GM18909 (cell line): ENCODE measurements around the gene SCYGR2.
"Not testable (repeated sequence)": the region's sequence is repeated elsewhere in the genome, so short reads cannot be mapped to it uniquely, and the experiment has no call there.

Source experiments
- ATAC-seq: cut with Tn5 transposase; IDR thresholded peaks from one replicate; pipeline ENCODE4 v1.9.1; 2021; ENCODE audit warnings: mild to moderate bottlenecking; ENCODE audit not compliant: unreplicated experiment, poor library complexity

Gene SCYGR2, protein sequence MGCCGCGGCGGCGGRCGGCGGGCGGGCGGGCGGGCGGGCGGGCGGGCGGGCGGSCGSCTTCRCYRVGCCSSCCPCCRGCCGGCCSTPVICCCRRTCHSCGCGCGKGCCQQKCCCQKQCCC

DNA sequence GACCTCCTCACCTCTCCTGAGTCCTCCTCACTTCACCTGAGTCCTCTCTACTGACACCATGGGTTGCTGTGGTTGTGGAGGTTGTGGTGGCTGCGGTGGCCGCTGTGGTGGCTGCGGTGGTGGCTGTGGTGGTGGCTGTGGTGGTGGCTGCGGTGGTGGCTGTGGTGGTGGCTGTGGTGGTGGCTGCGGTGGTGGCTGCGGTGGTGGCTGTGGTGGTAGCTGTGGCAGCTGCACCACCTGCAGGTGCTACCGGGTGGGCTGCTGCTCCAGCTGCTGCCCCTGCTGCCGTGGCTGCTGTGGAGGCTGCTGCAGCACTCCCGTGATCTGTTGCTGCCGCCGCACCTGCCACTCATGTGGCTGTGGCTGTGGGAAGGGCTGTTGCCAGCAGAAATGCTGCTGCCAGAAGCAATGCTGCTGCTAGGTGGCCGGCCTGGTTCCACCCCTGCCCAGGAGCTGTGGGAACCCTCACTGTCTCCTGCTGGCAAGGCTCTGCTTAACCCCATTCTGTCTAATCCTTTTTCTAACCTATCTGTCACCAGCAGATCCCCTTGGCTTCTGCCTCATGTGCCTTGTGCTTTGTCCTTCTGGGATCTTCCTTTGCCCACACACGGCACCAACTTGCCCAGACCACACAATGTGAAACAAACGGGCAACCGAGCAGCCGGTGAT is at the start of gene SCYGR2:
Gene SCYGR2 (plus strand): TSS at position 59 of the 669 bp plus-strand sequence. CDS start 0 bp downstream, at position 59.
- ATAC-seq, result not testable (repeated sequence)

GRCh38 chr2:227551836-227552235 is 46.9 kb upstream of the SCYGR2 start:
- no peak for ATAC-seq

- no peak for ATAC-seq
These were observed 36.1 kb upstream of the SCYGR2 start for GRCh38 chr2:227562581-227562980.

DNA sequence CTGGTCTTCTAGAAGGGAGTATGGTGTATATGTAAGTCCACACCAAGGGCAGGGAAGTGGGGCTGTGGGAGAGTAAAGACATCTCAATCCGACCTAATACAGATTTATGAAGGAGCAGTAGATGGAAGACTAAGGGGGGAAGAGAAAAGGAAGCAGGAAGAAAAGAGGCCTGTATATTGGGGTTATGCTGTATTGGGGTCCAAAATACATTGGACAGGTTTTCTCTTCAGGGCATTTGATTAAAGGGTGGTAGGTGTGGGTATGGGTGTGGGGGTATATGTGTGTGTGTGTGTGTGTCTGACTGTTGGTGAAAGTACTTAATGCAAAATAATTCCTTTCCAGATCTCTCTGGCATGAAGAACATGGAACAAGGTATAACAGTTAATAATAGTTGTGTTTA is 33.6 kb upstream of the SCYGR2 start:
- no peak for ATAC-seq

DNA sequence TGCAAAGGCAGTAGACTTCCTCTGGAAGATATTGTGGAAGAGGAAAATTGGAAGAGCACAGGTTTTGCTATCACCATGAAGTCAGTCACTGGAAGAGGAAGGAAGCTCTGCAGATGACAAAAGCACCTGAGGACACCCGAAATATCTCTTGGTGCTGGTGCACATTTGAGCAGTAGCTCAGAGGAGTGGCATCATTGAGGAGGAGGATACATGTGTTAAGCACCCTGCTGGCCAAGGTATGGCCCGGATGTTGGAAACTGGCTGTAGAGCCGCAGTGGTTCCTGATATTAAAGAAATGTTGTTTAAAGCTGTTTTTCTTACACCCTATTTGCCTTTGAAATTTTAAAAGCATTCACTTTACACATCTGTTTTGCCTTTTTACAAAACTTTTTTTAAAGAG is 32.7 kb upstream of the SCYGR2 start:
- ATAC-seq, result no peak

GRCh38 chr2:227568852-227569169 is 29.9 kb upstream of the SCYGR2 start:
- ATAC-seq, result no peak

GRCh38 chr2:227570615-227571014 is 28.1 kb upstream of the SCYGR2 start:
- no peak for ATAC-seq

DNA sequence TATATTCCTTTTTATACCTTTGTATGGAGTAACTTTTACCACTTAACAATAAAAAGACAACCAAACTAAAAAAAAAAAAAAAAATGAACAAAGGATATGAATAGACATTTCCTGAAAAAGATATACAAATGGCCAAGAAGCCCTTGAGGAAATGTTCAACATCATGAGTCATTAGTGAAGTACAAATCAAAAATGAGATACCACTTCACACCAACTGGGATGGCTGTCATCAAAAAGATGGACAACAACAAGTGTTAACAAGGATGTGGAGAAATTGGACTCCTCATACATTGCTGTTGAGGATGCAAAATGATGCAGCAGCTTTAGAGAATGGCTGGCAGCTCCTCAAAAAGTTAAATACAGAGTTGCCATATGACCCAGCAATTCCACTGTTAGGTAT is 22.6 kb upstream of the SCYGR2 start:
- no peak for ATAC-seq

DNA sequence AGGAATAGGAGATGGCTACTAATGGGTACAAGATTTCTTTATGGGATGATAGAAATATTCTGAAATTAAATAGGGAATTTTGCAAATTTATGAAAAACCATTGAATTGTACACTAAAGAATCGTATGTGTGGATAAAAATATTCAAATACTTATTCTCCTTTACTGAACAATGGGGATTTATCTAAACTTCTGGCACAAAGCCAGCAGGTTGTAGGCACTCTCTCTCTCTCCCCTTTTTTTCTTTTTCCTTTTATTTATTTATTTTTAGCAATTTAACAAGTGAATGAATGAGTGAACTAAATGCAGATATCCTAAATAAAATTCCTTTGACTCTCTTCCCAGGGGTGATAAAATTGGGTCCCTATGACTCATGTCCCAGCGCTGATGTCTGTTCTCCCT is 21.9 kb upstream of the SCYGR2 start:
- no peak for ATAC-seq

DNA sequence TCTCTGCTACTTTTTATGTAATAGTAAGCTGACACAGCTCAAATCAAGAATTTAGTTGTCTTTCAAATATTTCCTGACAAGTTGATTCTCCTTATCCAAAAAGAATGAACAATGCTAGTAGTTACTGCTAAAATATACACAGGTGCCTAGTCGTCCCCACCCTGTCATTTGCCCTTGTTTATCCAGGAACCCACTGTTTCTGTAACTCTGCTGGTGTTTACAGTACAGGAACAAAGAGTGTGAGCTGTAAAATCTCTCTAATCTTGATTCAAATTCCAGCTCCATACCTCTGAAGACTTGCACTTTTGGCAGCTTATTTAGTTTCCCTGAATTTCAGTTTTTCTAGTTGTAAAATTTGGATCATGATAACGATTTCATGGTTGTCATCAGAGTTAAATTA is 21.1 kb upstream of the SCYGR2 start:
- ATAC-seq, result no peak

- no peak for ATAC-seq
These were observed 20.1 kb upstream of the SCYGR2 start for GRCh38 chr2:227578642-227579041.

- ATAC-seq, result no peak
These were observed 18.9 kb upstream of the SCYGR2 start for GRCh38 chr2:227579791-227580190.

DNA sequence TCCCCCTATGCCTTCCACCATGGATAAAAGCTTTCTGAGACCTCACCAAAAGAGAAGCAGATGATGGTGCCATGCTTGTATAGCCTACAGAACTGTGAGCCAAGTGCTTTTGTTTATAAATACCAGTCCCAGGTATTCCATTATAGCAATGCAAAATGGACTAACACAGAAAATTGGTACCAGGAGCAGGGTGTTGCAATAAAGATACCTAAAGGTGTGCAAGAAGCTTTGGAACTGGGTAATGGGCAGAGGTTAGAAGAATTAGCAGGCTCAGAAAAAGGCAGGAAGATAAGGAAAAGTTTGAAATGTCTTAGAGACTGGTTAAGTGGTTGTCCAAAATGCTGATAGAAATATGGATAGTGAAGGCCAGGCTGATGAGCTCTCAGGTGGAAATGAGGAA is 16.3 kb upstream of the SCYGR2 start:
- ATAC-seq, result no peak

- no peak for ATAC-seq
These were observed 5.9 kb upstream of the SCYGR2 start for GRCh38 chr2:227592694-227593387.

GRCh38 chr2:227595797-227596196 is 2.9 kb upstream of the SCYGR2 start:
- ATAC-seq, result no peak

DNA sequence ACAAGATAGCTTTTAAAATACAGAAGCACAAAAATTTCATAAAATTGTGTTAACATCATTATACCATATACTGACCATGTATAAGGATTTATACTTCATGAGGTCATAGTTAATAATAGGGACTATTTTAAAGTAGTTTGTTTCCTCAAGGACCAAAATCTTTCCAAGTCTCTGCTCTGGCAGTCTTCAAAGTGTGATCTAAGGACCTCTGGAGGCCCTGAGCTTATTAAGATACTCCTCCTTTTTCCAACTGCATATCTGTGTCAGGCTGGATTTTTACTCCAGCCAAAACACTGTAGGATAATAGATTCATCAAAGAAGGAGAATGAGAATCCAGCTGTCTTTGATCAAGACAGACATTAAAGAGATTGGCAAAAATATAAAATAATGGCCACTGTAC is 1.7 kb upstream of the SCYGR2 start:
- no peak for ATAC-seq

GRCh38 chr2:227597998-227598397 is 695 bp upstream of the SCYGR2 start:
- ATAC-seq, result no peak

DNA sequence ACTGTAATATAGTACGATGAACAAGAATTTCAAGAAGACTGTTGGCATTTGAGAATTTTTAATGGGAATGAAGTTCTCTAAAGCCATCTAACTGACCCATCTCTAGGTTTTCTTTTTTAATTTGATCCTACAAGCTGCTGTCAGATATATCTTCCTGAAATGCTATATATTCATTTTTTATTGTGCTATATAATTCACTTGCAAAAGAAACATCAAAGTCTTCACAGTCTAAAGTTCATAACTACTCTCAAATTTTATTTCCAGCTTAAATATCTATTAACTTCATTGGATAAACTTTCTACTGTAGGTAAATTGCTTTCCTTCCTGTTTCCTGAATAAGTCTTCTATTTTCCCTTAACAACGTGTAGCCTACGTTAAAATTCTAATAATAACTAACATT is 3.7 kb downstream of the SCYGR2 start:
- no peak for ATAC-seq

DNA sequence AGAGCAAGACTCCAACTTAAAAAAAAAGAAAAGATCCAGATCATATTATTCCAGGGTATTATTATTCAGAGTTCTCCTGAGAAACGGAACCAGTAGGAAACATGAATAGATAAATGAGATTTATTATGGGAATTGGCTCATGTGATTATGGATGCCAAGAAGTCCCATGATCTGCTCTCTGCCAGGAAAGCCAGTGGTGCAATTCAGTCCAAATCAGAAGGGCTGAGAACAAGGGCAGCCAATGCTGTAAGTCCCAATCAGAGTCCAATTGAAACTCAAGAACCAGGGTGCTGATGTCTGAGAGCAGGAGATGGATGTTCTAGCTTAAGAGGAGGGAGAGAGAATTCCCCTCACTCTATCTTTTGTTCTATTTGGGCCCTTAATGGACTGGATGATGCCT is 7.8 kb downstream of the SCYGR2 start:
- no peak for ATAC-seq

- ATAC-seq, result no peak
These were observed 9.2 kb downstream of the SCYGR2 start for GRCh38 chr2:227607941-227608340.

- ATAC-seq, result peak; percentile 69
These were observed 10.1 kb downstream of the SCYGR2 start for GRCh38 chr2:227608561-227609338.
